Ishikawa (cell line): ENCODE measurements around the gene SCAPER.

Experiments used
- CEBPB ChIP-seq: IDR thresholded peaks from 2 replicates; pipeline ENCODE4 v1.6.1; 2012
- EP300 ChIP-seq: IDR thresholded peaks from 2 replicates; pipeline ENCODE4 v1.6.1; 2012; ENCODE audit warnings: borderline replicate concordance
- TAF1 ChIP-seq: IDR thresholded peaks from 2 replicates; pipeline ENCODE4 v1.6.1; 2012; ENCODE audit warnings: low read depth, mild to moderate bottlenecking
- TF ChIP-seq, protein P1 (sequence below): IDR thresholded peaks from 2 replicates; pipeline ENCODE4 v1.6.1; 2012; ENCODE audit warnings: low read depth, mild to moderate bottlenecking

- TF ChIP-seq, protein P1, sequence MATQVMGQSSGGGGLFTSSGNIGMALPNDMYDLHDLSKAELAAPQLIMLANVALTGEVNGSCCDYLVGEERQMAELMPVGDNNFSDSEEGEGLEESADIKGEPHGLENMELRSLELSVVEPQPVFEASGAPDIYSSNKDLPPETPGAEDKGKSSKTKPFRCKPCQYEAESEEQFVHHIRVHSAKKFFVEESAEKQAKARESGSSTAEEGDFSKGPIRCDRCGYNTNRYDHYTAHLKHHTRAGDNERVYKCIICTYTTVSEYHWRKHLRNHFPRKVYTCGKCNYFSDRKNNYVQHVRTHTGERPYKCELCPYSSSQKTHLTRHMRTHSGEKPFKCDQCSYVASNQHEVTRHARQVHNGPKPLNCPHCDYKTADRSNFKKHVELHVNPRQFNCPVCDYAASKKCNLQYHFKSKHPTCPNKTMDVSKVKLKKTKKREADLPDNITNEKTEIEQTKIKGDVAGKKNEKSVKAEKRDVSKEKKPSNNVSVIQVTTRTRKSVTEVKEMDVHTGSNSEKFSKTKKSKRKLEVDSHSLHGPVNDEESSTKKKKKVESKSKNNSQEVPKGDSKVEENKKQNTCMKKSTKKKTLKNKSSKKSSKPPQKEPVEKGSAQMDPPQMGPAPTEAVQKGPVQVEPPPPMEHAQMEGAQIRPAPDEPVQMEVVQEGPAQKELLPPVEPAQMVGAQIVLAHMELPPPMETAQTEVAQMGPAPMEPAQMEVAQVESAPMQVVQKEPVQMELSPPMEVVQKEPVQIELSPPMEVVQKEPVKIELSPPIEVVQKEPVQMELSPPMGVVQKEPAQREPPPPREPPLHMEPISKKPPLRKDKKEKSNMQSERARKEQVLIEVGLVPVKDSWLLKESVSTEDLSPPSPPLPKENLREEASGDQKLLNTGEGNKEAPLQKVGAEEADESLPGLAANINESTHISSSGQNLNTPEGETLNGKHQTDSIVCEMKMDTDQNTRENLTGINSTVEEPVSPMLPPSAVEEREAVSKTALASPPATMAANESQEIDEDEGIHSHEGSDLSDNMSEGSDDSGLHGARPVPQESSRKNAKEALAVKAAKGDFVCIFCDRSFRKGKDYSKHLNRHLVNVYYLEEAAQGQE, result no peak
- TF ChIP-seq TAF1 (no peak), CEBPB (no peak), EP300 (no peak)
Observed at GRCh38 chr15:76916369-76916768, 11.2 kb upstream of the SCAPER start.
